HG02885 (cell line): Measurements from ENCODE around the gene OR10A3.

ENCODE experiments used
- ATAC-seq: cut with Tn5 transposase; IDR thresholded peaks from one replicate; pipeline ENCODE4 v1.9.1; 2021; ENCODE audit warnings: mild to moderate bottlenecking; ENCODE audit not compliant: unreplicated experiment, poor library complexity

OR10A3 gene

DNA sequence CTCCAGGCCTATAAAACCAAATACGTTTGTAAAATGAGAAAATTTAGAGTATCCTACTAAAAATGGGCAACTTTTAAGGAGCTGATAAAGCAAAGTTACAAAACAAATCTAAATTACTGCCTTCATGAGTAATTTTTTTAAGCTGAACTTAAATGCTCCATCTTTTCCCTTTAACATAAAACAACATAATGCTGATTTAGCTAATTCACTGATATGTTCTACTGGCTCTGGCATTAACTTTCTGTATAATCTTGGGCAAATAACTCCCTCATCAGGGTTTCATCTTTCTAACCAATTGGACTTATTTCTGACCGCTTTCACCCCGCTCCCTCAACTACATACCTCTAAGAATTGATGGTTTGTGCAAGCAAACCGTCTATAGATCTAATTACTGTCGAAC is 362 bp downstream of the OR10A3 start:
- no peak for ATAC-seq

DNA sequence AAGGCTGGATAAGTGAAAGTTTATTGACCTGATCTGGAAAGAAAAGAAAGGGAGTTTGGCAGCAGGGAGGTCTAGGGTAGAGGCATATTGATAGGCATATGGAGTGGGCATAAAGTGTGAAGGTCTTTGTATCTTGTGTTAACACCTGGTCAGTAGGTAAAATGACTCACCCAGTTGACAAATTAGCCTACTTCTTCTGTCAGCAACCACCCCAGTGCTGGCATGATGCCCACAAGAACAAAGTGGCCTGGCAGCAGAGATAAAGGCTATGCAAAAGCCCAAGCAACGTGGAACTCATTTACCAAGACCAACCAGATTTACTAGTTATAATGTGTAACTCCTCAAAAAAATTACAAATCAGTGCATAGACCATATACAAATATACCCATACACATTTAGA is 4.9 kb downstream of the OR10A3 start:
- ATAC-seq = no peak

DNA sequence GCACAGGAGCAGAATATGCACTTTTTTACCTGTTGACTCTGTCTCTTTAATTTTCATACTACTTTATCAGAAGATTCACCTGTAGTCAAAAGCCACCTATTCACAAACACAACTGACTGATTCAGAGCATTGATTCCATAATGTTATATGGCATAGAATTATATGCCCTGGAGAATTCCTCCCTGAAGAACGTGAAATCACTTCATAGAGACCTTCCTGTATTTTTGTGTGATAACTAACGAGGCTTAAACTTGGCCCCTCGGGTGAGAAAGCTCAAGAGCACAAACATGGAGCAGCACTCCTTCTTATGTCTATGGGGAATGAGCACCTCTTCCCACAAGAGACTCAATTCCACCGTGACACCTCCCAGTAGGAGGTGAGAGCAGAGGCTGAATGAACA is 10.3 kb downstream of the OR10A3 start, which contains the start of gene OR10A6:
Gene OR10A6, minus strand, starts transcription at position 101 of the 400 bp plus-strand sequence. CDS start 2,606 bp downstream, outside the sequence.
- ATAC-seq = no peak

DNA sequence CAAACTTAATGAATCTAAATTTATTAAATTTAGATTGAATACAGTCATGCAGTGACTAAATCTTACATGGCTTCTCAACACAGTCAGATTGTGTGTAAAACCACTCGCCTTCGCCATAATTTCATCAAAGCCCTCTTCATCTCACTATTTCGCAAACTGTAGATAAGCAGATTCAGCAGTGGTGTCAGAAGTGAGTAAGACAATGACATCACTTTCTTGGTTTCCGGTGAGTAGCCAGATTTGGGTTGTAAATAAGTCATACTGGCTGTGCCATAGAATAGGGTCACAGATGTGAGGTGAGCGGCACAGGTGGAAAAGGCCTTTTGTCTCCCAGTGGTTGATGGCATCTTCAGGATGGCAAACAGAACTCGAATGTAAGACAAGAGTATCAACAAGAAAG is 13.9 kb downstream of the OR10A3 start:
- no peak for ATAC-seq

DNA sequence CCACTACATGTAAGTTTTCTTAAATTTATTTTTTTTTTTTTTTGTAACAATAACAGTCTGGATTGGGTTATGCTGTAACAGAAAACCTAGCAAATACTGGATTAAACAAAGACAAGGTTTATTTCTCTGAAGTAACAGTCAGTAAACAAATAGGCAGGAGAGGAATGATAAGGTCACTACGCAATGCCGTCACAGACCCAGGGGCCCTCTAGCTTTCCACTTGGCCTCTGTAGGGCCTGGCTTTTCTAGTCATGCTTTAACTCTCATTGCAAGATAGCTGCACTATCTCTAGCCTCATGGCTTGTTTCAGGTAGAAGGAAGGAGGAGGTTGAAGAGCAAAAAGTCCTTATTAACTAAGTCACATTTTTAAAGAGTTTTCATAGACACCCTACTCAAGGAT is 17.0 kb downstream of the OR10A3 start:
- no peak for ATAC-seq

DNA sequence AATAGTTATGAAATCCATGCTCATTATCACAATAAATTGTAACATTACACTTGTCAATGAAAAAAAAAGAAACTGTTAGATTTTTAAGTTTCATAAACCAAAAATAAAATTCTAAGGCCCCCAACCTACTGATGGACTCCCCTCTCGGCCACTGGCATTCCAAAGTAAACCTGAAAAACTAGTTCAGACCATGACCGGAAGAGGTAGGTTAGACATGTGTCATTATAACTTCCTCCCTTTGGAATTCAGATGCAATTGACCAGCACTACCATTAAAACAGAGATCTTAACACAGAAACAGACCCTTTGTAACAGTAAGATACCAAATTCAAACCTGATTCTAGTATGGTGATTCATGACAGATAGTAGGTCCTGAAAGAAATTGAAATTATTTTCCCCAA is 23.4 kb downstream of the OR10A3 start:
- ATAC-seq = no peak

DNA sequence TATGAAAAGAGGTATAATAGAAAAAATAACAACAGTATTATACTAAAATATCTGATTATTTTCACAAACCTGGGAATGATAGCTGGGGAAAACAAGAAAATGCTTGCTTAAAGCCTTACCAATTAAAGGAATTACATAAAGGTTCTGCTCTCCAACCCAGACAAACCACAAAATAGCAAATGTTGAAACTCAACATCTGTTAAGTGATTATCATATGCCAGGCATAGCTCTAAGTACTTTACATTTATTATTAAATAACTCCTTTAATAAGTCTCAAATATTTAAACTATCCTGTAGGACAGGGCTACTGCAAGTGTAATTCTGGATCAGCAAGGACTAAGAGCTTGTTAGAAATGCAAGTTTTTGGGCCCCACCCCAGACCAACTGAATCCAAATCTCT is 30.5 kb downstream of the OR10A3 start:
- no peak for ATAC-seq

DNA sequence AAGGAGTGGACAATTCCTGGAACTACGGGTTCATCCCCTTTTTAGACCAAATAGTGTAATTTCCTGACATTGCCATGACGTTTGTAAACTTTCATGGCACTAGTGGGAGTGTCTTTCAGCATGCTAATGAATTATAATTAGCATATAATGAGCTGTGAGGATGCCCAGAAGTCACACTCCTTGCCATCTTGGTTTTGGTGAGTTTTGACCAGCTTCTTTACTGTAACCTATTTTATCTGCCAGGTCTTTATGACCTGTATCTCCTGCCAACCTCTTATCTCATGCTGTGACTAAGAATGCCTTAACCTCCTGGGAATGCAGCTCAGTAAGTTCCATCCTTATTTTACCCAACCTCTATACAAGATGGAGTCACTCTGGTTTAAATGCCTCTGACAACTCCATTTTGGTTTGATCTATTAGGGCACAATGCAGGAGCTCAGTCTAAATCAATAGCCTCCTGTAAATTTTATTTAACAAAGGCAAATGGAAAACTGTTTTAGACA is 31.2 kb downstream of the OR10A3 start:
- ATAC-seq = no peak

DNA sequence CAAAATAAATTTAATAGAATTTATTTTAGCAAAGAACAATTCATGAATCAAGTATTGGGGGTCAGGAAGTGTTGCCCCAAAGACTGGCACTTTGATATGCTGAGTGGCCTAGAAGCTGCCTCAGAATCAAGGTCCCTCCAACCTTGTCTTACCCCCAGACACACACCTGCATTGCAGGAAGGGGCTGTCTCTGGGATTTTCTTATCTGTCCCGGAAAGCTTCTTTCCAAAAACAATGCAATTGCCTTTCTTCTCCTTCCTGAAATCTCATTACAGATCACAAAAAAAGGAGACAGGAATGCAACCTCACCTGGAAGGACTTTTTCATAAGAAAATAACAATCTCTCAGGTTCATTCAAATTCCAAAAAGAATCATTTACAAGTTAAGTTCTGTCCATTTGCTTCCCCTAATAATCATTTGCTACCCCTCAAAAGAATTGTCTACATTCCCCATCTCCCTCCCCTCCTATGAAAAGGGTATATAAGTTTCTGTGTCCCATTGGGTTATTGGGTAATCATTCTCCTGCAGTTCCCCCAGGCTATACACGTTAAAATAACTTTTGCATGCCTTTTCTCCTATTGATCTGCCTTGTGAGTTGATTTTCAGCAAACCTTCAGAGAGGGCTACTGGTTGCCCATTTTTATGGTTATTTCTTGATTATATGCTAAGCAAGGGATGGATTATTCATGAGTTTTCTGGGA is 31.8 kb downstream of the OR10A3 start:
- ATAC-seq = no peak

DNA sequence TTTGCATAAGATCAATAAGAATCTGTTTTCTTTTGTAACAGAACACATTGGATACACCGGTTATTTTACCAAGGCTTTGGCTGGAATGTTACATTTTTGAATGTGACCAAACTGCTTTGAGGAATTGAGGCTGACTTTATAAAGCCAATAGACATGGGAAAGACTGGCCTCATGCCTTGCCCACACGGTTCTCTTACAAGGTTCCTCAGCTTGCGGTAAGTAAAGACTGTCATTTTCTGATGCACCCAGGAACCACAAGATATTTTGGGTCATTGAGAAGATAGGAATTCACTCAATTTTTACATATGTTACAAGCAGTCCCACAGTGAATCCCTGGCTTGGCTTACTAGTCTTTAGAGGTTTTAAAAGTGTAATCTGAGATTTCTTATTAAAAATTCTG is 34.4 kb downstream of the OR10A3 start:
- ATAC-seq = no peak

DNA sequence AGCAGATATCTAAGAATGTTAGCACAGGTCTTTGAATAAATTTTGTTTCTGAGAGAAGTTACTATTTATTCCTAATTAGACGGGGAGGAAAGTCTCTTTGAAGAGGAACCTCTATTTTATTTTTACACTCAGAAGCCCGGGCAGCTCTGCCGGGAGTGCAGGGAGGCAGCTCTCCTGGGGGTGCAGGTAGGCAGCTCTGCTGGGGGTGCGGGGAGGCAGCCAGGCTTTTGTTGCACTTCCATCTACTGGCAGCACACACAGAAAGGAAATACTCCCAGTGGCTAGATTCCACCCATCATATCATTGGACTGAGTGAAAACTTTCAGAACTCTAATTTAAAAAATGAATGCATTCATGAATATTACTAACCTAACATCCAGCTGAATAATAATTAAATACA is 35.0 kb downstream of the OR10A3 start:
- no peak for ATAC-seq

DNA sequence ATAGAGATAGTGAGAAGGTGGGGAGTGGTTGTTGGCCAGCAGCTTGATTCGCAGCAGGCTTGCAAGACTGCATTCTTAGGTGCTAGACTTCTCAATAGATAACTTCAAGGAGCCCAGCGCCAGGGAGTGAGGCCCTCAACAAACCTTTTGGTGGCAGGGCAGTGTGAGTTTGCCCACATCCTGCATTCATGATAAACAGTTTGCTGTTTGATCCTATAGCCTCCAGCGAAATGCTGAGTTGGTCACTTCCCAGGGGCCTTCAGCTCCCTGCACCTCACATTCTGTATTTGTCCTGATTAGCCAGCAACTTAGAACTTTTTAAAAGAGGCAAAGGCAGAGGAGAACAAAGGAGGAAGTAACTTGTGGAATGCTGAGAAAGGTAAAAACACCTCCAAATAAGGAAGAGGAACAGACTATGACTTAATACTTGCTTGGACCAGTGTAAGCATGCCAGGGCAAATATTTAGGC is 35.5 kb downstream of the OR10A3 start:
- ATAC-seq = no peak

DNA sequence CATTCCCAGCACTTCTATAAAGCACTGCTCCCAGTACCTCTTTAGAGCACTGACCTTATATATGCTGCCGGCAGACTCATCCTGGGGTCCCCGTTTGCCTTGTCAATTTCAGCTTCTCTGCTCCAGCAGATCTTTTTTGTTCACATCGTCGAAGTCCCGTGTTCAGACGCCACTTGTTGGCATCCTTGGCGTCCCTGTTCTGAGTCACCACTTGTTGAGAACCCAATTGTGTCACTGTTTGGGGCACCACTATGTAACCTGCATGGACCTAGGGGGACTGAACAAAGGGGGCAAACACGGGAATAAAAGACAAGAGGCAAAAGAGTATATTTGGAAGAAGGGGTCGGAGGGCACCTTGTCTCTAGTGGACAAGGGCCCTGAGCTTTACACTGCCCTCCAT is 36.0 kb downstream of the OR10A3 start:
- ATAC-seq = no peak

DNA sequence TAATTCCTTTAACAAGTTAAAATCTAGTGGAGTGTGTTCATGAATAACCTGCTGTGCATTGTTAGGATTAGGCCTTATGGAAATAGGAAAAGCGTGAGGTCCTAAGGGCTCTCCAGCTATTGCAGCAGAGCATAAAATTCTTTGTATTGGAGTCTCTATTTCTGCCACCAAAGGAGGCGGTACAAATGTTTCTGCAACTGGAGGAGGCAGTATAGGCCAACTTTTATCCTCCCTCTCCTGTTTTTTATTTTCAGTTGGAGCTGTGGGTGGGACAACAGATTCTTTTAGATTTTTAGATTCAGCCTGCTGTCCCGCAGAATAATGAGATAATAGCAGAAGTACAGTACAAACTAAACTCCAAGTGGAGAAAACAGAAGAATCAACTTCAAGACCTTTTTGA is 36.6 kb downstream of the OR10A3 start:
- no peak for ATAC-seq

DNA sequence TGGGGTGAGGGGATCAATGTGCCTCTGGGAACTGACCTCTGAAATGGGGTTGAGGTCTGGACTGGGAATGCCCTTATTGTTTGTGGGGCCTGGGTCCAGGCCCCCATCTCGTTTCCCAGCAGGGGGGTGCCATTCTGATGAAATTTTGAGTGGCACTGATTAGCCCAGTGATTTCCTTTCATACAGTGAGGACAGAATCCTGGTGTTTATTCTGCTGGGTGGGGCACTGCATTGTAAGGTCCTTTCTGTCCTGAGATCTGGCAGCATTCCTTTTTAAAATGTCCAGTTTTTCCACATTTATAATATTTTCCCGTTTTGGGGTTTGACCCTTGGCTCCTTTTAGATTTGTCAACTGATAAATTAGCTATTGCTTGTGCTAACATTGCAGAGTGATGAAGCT is 37.6 kb downstream of the OR10A3 start:
- no peak for ATAC-seq

DNA sequence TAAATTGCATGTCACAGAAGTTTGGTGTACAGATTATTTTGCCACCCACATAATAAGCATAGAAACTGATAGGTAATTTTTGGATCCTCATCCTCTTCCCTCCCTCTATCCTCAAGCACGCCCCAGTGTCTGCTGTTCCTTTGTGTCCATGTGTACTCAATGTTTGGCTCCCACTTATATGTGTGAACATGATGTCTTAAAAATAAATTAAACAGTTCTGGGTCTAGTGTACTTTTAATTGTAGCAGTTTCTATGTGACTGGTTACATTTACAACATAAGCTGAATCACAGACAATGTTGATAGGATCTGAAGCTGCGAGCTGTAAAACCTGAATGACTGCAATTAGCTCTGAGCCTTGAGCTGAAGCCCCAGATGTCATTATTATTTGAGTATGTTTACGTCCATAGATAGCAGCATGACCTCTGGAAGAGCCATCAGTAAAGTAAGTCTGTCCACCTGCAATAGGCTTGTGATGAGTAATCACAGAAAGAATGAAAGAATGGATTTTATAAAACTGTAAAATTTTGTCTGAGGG is 40.1 kb downstream of the OR10A3 start:
- ATAC-seq = no peak

DNA sequence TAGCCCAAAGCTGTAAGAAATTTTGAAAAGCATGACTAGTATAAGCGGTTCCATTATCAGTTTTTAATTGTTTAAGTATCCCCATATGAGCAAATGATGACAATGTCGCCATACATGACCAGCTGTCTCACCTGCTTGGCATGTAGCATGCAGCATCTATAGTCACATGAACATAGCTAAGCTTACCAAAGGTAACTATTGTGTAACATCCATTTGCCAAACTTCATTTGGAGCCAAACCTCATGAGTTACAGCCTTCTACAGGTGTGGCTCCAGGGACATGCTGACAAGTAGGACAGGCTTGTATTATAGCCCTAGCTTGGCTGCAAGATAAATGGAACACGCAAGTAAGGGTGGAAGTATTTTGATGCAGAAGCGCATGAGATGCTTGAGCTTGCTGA is 40.8 kb downstream of the OR10A3 start:
- no peak for ATAC-seq

DNA sequence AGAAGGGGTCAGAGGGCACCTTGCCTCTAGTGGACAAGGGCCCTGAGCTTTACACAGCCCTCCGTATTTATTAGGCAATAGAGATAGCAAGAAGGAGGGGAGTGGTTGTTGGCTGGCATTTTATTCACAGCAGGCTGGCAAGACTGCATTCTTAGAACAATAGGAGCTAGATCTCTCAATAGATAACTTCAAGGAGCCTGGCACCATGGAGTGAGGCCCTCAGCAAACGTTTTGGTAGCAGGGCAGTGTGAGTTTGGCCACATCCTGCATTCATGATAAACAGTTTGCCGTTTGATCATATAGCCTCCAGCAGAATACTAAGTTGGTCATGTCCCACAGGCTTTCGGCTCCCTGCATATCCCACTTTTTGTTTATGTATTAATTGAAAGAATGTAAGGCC is 42.1 kb downstream of the OR10A3 start:
- ATAC-seq = no peak

DNA sequence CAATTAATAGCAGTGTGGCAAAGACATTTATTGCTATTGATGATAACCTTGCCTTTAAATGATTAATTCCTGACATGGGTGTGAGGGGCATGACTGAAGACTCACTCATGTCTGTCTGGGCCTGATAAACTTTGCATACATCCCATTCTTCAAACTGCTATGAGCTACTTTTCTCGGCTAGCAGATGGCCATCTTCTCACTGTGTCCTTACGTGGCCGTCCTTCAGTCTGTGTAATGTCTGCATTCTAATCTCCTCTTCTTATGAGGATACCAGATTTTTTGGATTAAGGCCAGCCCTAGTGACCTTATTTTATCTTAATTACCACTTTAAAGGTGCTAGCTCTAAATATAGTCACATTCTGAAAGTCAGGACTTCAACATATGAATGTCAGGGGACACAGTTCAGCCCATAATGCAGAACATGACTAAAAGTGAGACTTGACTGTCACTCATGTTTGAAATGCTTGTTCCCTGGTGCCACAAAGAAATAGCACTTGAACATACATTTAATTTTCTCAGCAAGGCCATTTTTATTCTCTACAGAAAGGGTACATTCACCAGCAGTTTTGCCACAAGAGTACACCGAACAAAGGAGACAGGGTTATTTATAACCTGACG is 42.7 kb downstream of the OR10A3 start:
- no peak for ATAC-seq

DNA sequence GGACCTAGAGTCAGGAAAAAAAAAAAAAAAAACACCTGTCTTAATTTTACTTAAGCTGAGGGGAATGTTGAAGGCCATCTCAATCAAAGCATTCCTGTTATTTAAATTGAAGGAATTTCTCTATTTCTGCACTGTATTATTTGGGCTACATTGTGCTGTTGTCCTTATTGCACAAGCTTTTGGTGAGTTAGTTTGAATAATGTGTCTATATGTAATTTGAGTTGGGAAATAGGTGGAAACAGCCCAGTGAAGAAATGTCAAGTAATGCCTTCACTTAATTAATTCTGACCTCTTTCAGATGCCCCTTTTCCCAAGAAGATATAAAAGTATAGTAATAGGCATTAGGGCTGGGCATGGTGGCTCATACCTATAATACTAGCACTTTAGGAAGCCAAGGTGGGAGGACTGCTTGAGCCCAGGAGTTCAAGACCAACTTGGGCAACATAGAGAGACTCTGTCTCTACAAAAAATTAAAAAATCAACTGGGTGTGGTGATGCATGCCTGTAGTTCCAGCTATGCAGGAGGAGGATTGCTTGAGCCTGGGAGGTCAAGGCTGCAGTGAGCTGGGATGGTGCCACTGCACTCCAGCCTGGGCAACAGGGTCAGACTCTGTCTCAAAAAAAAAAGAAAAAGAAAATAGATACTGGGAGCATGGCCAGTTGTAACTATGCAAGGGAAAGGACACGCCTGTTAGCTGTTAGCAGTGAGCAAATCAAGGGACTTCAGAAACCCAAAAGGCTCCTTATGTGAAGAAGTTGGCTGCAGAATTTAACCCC is 45.3 kb downstream of the OR10A3 start:
- no peak for ATAC-seq

DNA sequence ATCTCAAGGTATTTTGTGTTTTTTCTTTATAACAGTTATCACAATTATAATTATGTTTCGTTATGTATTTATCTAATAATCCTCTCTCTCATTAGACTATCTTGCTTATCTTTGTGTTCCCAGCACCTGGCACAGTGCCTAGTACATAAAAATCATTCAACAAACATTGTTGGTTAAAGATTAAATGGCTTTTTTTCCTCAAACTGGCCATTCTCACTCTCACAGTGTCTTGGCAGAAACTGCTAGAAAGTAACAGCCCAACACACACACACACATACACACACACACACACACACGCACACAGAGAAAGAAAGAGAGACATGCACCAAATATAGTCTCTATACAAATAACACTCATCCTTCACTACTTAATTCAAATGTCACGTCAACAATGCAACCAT is 47.3 kb downstream of the OR10A3 start:
- no peak for ATAC-seq
